A673 (cell line): Measurements from ENCODE around the gene SRD5A3. TPM values are rescaled to one million over a fixed set of nuclear protein-coding genes. Genes with fewer than 3 reads are reported as not detected.

ENCODE experiments used
- Bru-seq: library from RNA; stranded (reverse); fragments of 400-500 nt; gene quantifications from one replicate; lab custom pipeline; 2021; lab: Mats Ljungman, UMichigan
- BruChase-seq, 2 experiments: library from RNA; stranded (reverse); fragments of 400-500 nt; gene quantifications; one replicate each; lab custom pipeline; 2021; lab: Mats Ljungman, UMichigan
- BruUV-seq: library from RNA; stranded (reverse); fragments of 400-500 nt; replicated peaks from 2 replicates; lab custom pipeline; 2021; lab: Mats Ljungman, UMichigan
- CTCF ChIA-PET: fragments of 300-600 bp; sonication (Branson Sonifier 250); formaldehyde crosslinking; loops from one replicate; lab custom pipeline; 2022; ENCODE audit warnings: antibody characterized with exemption; lab: Charles Lee
- POLR2A ChIA-PET: fragments of 300-600 bp; sonication (Branson Sonifier 250); formaldehyde crosslinking; loops from one replicate; lab custom pipeline; 2022; ENCODE audit warnings: antibody characterized with exemption; ENCODE audit not compliant: low non-redundant PET; lab: Charles Lee
- DNase-seq: peaks from one replicate; pipeline ENCODE4 v3.0.0-alpha.2; 2015; ENCODE audit warnings: low spot score
- H3K27ac ChIP-seq: fragments of 200-600 bp; sonication (generic); 2 replicates; pipeline ENCODE4 v1.5.1; 2016; ENCODE audit warnings: mixed run types, low read depth, mild to moderate bottlenecking, mixed read lengths, antibody characterized with exemption, low read length; ENCODE audit not compliant: poor library complexity, severe bottlenecking
- H3K27me3 ChIP-seq: fragments of 200-600 bp; sonication (generic); replicated peaks from 2 replicates; pipeline ENCODE4 v1.6.1; 2017; ENCODE audit warnings: mixed run types, low read depth, mild to moderate bottlenecking, mixed read lengths, antibody characterized with exemption, low read length; ENCODE audit not compliant: insufficient read depth, poor library complexity
- H3K36me3 ChIP-seq: fragments of 200-600 bp; sonication (generic); 2 replicates; pipeline ENCODE4 v1.6.1; 2016; ENCODE audit warnings: mixed run types, mild to moderate bottlenecking, mixed read lengths, antibody characterized with exemption, low read length; ENCODE audit not compliant: insufficient read depth, poor library complexity, severe bottlenecking
- H3K4me1 ChIP-seq: fragments of 200-600 bp; sonication (generic); 2 replicates; pipeline ENCODE4 v1.6.1; 2017; ENCODE audit warnings: mixed run types, mild to moderate bottlenecking, mixed read lengths, antibody characterized with exemption, low read length; ENCODE audit not compliant: insufficient read depth, poor library complexity, severe bottlenecking
- H3K4me3 ChIP-seq: fragments of 200-600 bp; sonication (generic); 2 replicates; pipeline ENCODE4 v1.5.1; 2016; ENCODE audit warnings: low read depth, mixed run types, mild to moderate bottlenecking, mixed read lengths, low read length; ENCODE audit not compliant: poor library complexity, severe bottlenecking
- H3K9me3 ChIP-seq: fragments of 200-600 bp; sonication (generic); 2 replicates; pipeline ENCODE4 v1.6.1; 2016; ENCODE audit warnings: mixed run types, low read depth, mild to moderate bottlenecking, mixed read lengths, antibody characterized with exemption, low read length; ENCODE audit not compliant: poor library complexity, severe bottlenecking
- EZH2 ChIP-seq: fragments of 200-600 bp; sonication (generic); IDR thresholded peaks from 2 replicates; pipeline ENCODE4 v1.6.1; 2017; ENCODE audit warnings: borderline replicate concordance, low read depth, mild to moderate bottlenecking, mixed read lengths, antibody characterized with exemption, low read length; ENCODE audit not compliant: poor library complexity, severe bottlenecking
- intact Hi-C: fragments of 100-400 bp; cut with micrococcal nuclease; formaldehyde crosslinking; loops from one replicate; pipeline ENCODE4 v1.10.0; 2022; ENCODE audit not compliant: unreplicated experiment
- long read RNA-seq: library from polyadenylated mRNA; stranded (forward); transcript quantifications from one replicate; pipeline ENCODE4 v2.0.0, GENCODE V29; 2022
- total RNA-seq: library from RNA; stranded (reverse); gene quantifications from 2 replicates; pipeline ENCODE4 v1.2.3, GENCODE V29; 2021
- TF ChIP-seq, protein P1 (sequence below): fragments of 300-800, 200-600 bp; sonication (generic); conservative IDR thresholded peaks from 2 replicates; pipeline ENCODE4 v1.5.1; 2017; ENCODE audit warnings: low read depth, mild to moderate bottlenecking, antibody characterized with exemption, low read length, moderate library complexity, mixed read lengths

SRD5A3 gene
- total RNA-seq = 40.4 and 48.1 TPM in 2 replicates
- Bru-seq, nascent RNA = percentile 70 among the genes with signal in this experiment
- BruChase-seq, experiment 1, labeled RNA remaining after a 2-hour chase = percentile 60 among the genes with signal in this experiment
- percentile 73 among the genes with signal in this experiment for BruChase-seq, experiment 2, labeled RNA remaining after a 6-hour chase
- long read RNA-seq, full-length matches to known transcripts = 103 of 120 reads
- long read RNA-seq, partial matches to known transcripts = 0 of 120 reads
- long read RNA-seq, other reads (novel, unspliced or antisense) = 17 of 120 reads

DNA sequence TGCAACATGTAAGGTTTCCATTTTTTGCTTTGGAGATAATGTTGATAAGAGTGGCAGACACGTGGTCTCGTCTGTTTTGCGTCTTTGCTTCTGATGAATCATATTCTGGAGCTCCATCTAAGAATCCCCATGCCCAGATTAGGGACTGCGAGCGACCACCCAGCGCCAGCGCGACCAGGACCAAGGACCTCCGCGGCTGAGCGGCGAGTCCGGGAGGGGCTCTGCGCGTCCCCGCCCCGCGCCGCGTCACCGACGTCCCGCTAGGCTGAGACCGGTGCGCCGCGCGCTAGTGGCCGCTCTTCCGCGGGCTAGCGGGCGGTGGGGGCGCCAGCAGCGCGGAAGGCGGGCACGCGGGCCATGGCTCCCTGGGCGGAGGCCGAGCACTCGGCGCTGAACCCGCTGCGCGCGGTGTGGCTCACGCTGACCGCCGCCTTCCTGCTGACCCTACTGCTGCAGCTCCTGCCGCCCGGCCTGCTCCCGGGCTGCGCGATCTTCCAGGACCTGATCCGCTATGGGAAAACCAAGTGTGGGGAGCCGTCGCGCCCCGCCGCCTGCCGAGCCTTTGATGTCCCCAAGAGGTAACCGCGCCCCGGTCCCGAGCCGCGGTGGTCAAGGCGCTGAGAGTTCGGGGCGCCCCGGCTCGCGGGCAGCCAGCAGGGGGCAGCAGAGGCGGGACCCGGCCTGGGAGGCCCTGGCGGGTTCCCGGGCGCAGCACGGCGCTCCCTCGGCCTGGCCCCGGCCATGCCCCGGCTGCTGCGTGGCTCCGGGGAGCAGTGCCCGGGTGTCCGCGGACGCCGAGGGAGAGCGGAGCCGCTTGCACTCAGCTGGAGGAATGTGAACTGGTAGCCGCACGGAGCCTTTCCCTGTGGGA is at the start of gene SRD5A3:
Gene SRD5A3 (plus strand): TSS at position 263 of the 871 bp plus-strand sequence. CDS start 95 bp downstream, at position 358.
- Histone ChIP-seq H3K4me1 (peaks cover 10% of the 10 kb centered on the region), H3K27me3 (no peaks in the 10 kb centered on the region), H3K27ac (peak within 1 kb of the TSS; percentile 93), H3K36me3 (no peaks in the 10 kb centered on the region), H3K9me3 (no peaks in the 10 kb centered on the region), H3K4me3 (peak within 1 kb of the TSS; percentile 67)
- ChIA-PET POLR2A (interaction anchor here (0.8 kb wide), 1 partner anchor 157 kb away, joined by 4 read pairs; no protein-coding TSS in a partner anchor), CTCF (interaction anchor here (0.9 kb wide), 1 partner anchor 375 kb away, joined by 3 read pairs; no protein-coding TSS in a partner anchor)
- no peak for TF ChIP-seq EZH2
- TF ChIP-seq, protein P1, sequence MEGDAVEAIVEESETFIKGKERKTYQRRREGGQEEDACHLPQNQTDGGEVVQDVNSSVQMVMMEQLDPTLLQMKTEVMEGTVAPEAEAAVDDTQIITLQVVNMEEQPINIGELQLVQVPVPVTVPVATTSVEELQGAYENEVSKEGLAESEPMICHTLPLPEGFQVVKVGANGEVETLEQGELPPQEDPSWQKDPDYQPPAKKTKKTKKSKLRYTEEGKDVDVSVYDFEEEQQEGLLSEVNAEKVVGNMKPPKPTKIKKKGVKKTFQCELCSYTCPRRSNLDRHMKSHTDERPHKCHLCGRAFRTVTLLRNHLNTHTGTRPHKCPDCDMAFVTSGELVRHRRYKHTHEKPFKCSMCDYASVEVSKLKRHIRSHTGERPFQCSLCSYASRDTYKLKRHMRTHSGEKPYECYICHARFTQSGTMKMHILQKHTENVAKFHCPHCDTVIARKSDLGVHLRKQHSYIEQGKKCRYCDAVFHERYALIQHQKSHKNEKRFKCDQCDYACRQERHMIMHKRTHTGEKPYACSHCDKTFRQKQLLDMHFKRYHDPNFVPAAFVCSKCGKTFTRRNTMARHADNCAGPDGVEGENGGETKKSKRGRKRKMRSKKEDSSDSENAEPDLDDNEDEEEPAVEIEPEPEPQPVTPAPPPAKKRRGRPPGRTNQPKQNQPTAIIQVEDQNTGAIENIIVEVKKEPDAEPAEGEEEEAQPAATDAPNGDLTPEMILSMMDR = peak; percentile 62
- BruUV-seq = no TSS peak
- peak; percentile 65 for DNase-seq
- intact Hi-C loops = no loop called here

DNA sequence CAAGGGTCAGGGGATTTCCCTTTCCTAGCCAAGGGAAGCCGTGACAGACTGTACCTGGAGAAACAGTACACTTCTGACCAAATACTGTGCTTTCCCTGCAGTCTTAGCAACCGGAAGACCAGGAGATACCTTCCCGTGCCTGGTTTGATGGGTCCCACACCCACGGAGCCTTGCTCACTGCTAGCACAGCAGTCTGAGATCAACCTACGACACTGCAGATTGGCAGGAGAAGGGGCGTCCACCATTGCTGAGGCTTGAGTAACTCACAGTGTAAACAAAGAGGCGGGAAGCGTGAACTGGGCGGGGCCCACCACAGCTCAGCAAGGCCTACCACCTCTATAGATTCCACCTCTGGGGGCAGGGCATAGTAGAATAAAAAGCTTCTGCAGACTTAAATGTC is 48.7 kb upstream of the SRD5A3 start:
- Histone ChIP-seq H3K4me3 (no peak overlapping the region), H3K27me3 (no peaks in the 10 kb centered on the region), H3K27ac (no peak overlapping the region), H3K36me3 (no peaks in the 10 kb centered on the region), H3K9me3 (no peaks in the 10 kb centered on the region), H3K4me1 (no peaks in the 10 kb centered on the region)
- CTCF ChIA-PET = no interaction called here
- intact Hi-C loops = no loop called here
- TF ChIP-seq, protein P1 = no peak
- TF ChIP-seq EZH2 = no peak
- DNase-seq = no peak
- POLR2A ChIA-PET = no interaction called here
- BruUV-seq = no TSS peak

DNA sequence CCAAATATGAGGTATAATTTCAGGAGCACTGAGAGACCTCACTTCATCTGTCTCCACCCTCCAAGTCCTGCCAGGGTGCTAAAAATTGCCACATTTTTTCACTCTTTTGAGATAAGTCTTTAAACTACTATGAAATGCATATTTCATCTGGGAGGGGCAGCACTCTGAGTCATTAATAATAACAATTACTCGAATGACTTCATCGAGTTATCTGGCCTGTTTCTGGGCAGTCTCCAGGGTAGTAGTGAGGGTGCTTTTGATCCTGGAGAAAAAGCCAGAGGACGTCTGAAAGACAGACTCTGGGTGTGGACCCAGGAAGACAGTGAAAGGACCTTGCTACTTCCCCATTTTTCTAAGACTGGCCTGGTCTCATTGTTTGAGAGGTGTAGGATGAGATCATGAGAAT is 42.3 kb upstream of the SRD5A3 start:
- no TSS peak for BruUV-seq
- Histone ChIP-seq H3K27ac (no peak overlapping the region), H3K36me3 (no peaks in the 10 kb centered on the region), H3K4me1 (no peaks in the 10 kb centered on the region), H3K4me3 (no peak overlapping the region), H3K9me3 (no peaks in the 10 kb centered on the region), H3K27me3 (no peaks in the 10 kb centered on the region)
- DNase-seq = no peak
- no peak for TF ChIP-seq EZH2
- TF ChIP-seq, protein P1 = no peak
- ChIA-PET POLR2A (no interaction called here), CTCF (no interaction called here)
- intact Hi-C loops = no loop called here
